NCI-H2196 (cell line): ENCODE results near the gene TMEM219.

Source experiments
- DNase-seq: peaks from one replicate; lab custom pipeline; 2025; ENCODE audit not compliant: unreplicated experiment; lab: John Stamatoyannopoulos, UW

The TMEM219 gene

DNA sequence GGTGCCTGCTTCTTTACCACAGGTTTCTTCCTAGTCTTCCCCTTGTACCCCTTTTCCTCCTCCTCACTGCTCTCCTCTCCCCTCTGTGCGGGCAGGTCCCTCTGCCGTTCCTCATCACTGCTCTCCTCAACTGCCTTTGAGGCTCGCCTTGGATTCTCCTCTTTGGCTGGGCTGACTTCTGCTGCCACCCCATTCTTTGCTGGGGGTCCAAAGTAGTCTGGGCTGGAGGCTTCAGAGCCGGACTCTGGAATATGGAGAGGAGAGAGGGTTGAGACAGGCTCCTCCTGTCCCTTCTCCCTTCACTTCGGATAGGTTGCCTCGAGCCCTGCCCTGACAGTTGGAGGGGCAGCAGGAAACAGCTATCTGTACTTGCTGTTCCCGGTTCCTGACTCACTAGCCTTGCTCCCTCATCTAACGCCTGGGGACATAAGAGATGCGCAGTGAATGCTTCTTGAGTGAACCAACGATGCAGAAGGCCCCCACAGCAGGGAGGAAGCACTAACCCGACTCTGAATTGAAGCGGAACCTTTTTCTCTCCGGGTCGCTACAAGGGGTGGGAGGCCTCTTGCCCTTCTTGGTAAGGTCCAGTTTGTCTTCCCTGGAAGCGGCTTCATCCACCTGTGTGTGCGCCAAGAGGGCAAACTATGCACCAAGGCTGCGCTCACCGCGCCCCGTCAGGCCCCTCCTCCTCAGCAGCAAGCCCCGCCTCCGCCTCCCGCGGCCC is 32.9 kb downstream of the TMEM219 start:
- no peak for DNase-seq

DNA sequence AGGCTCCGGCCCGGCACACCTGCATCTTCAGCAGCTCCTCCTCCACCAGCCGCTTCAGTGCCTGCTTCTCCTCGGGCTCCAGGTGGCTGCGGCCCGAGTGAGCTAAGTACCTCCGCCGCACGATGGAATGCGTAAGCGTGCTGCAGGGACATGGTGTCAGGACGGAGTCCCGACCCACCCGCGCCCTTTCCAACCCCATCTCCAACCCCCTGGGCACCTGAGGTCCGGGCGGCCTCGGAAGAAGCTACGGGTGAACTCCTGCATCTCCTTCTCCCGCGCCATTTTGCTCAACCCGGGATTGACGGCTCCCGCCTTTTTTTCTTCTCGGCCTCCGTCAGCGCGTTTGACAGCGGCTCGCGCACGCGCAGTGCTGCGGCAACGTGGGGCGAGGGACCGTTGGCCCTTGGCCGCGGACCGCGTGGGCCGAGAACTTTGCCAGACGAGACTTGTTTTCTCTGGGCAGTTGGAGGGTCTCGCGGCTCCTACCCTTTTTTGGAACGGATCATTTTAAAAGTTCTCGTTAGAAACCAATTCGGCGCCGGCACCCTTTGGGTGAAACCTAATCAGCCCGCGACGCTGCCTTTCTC is 33.5 kb downstream of the TMEM219 start, which contains the start of gene HIRIP3:
Gene HIRIP3 (minus strand): TSS at position 294 of the 587 bp plus-strand sequence. CDS start 12 bp downstream, at position 282.
- peak; percentile 92 for DNase-seq

DNA sequence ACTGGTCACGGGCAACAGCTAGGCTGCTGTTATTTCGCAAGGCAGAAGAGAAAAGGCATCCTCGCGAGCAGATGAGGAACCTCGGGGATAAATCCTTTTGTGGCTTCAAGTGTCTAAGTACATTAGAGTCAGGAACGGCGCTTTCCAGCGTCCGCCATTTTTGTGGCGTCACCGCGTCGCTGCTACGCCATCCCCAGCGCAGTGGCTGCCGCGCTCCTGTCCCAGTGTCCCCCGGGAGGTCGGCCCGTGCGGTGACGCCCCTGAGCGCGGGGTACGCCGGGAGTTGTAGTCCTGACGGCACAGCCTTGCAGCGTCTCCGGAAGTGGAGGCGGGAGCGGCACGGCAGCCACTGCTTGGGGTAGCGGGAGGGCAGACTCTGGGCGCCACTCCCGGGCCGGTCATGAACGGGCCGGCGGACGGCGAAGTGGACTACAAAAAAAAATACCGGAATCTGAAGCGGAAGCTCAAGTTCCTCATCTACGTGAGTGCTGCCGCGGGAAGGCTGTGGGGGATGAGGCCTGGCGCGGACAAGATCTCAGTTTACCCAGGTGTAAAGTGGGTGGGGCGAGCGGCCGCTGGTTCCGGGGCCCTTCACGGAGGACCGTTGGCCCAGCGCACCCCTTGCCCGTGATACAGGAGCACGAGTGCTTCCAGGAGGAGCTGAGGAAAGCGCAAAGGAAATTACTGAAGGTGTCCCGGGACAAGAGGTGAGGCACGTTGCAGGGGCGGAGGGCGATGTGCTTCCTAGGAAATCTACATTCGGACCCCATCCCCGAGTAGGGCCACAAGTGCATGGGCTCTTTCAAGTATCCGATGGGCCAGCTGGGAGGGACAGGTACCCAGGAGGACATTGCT is 34.3 kb downstream of the TMEM219 start, which contains the start of gene INO80E:
Gene INO80E (plus strand): TSS at position 331 of the 855 bp plus-strand sequence. CDS start 70 bp downstream, at position 401.
- peak; percentile 97 for DNase-seq

DNA sequence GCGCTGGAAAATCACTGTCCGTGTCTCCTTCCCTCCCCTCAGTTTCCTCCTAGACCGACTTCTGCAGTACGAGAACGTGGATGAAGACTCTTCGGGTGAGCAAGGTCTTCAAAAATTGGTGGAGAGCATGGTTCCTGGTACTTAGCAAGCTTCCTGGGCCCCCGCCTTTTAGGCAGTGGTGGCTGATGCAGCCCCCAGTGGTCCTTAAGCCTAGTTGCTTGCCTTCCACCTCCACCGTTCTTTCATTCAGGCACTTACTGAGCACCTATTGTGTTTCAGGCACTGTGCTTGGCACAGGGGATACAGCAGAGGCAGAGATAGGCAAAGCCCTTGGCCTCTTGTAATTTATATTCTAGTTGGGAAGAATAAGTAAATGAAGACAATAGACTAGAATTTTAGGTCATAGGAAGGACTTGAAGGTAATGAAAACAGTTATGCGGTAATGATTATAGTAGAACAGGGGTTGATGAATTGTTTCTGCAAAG is 34.9 kb downstream of the TMEM219 start:
- DNase-seq, result no peak

GRCh38 chr16:29999605-30000004 is 37.7 kb downstream of the TMEM219 start:
- no peak for DNase-seq

GRCh38 chr16:30000735-30001631 is 39.1 kb downstream of the TMEM219 start:
- DNase-seq, result no peak

DNA sequence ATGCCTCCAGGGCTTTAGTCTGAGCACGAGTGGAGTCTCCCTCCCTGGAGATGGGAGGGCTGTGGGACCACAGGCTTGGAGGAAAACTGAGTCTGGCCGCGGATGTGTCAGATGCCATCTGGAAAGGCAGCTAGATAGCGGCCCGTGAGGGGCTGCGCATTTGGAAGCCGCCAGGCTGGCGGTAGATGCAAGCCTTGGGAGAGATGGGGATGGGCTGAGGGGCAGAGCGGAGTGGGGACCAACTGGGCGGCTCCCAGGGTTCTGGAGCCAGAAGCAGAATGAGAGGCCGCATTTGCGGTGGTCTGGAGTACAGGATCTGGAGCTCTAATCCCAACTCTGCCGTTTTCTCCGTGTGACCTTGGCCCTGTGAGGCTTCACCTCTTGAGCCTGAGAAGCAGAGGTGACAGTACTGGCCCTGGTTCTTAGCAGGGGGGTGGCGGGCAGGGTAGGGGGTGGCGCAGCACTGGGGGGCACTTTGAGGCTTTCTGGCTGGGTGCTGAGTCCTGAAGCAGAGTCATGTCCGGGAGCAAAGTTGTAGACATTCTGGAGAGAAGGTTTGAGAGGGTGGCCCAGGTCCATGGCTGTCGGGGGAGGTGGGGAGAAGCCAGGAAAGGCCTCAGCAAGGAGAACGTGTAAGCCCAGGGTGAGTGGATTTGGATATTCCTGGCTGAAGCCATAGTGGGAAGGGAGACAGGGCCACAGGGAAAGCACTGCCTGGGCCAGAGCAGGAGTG is 40.9 kb downstream of the TMEM219 start:
- no peak for DNase-seq

GRCh38 chr16:30003670-30004423 is 42.0 kb downstream of the TMEM219 start:
- DNase-seq, result peak; percentile 80

- DNase-seq, result peak; percentile 80
Measured at GRCh38 chr16:30004424-30004776, 42.5 kb downstream of the TMEM219 start.

DNA sequence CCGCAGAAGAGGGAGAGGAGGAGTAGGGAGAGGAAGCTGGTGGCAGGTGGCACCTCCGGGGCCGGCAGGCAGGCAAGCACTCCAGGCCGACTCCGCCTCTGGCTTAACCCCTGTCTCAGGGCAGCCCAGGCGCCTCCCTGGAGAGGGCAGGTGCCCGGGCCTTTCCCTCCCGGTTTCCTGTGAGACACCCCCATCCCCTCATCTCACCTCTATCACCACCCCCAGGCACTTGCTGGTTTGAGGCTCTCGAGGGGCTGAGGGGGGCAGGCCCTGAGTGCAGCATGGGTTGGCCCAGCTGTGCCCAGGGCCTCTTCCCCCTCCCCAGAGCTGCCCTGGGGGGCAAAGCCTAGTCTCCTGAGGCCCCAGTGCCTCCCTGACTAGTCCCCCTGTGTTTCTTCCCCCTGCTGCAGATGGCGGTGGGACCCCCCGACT is 42.9 kb downstream of the TMEM219 start:
- peak; percentile 67 for DNase-seq

GRCh38 chr16:30005341-30006094 is 43.6 kb downstream of the TMEM219 start:
- DNase-seq, result peak; percentile 66

DNA sequence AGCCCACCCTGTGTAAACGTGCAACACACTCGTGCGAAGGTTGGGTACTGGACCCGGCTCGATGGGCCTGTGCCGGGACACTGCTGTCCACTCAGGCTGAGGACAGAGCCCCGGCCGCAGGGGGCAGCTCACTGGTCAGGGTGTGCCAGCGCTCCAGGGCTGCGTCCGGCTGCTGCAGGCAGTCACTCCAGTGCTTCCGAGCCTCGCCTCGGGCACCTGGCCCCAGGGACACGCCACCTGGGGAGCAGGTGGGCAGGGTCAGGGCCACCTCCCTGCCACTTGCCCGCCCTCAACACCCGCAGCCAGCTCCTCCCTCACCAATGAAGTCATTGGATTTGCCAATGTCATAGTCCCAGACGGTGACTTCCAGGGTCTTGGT is 44.2 kb downstream of the TMEM219 start:
- DNase-seq, result no peak

GRCh38 chr16:30006659-30007377 is 44.9 kb downstream of the TMEM219 start:
- DNase-seq, result no peak

- DNase-seq, result no peak
Measured at GRCh38 chr16:30007378-30007895, 45.6 kb downstream of the TMEM219 start.

DNA sequence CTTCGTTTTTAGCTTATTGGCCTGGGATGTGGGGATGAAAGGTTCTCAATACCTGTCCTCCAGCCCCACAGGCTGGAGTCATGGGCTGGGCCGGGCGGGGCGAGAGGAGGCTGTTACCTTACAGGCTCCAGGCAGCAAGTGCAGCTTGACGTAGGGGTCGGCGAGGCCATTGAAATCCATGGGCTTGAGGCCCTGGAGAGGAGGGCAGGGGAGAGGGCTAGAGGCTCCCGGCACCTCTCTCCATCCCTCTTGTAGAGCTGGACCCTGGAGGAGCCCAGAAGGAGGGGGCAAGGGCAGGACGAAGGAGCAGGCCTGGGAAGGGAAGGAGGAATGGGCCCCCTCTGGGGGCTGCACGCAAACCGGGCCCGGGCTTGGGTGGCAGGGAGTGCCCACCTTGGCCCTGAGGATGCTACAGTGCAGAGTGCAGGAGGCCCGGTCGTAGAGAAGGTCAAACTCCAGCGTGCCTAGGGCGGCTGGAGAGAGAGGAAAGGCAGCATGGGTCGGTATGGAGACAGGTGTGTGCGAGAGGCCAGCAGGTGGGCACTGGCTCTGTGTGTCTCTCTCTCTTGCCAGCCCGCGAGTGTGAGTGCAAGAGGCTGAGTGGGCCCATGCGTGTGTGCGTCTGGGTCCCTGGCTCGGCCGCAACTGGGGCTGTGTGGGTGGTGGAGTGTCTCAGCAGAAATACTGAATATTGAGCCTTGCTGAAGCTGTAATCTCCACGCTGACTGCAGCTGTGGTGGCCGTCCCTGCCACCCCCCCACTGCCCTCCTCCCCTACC is 47.4 kb downstream of the TMEM219 start:
- DNase-seq, result no peak

DNA sequence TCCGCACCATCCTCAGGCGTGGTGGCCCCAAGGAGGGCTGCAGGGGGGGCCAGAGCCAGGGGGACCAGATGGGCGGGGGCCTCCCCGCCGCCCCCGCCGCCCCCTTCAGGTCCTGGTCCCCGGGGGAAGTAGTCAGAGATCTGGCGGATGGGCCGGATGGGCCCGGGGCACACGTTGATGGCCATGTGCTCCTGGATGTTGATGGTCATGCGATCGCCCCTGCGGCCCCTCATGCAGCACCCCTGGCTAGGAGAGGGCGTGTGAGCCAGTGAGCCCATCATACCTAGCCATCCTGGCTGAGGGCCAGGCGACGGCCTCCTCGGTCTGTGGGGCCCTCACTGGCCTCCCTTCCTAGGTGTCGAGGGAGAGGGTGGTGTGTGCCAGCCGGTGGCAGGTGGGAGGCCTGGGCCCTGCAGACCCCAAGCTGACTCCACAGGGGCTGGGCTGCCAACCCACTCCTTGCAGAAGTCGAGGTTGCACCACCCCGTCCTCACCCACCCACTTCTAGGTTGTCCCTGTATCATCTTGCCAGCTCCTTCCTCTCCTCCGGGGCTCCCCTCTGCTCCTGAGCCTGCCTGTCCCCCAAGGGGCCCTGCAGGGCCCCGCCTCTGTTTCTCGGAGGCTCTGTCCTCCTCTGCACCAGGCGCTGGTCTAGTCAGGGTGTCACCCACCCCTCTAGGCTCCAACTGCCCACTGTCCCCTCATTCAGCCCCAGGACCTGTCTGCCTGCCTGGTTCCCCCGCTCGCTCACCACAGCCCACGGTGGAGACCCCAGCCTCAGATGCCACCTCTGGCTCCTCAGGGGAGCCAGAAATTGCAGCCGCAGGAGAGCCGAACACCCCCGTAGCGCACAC is 48.3 kb downstream of the TMEM219 start:
- no peak for DNase-seq
